Measurements from ENCODE around the gene PHF11.

- TF ChIP-seq CTCF (IDR thresholded peaks at IDR 0.05) = no peak
- no peak for TF ChIP-seq POLR2AphosphoS5 (IDR thresholded peaks at IDR 0.05)
These were observed 36.8 kb downstream of the PHF11 start for GRCh38 chr13:49532593-49532992.

Measured in suprapubic skin (tissue), 3 donors.